GM19035 (cell line): ENCODE data around the gene OR6Q1.
"Not testable (repeated sequence)": the region's sequence is repeated elsewhere in the genome, so short reads cannot be mapped to it uniquely, and the experiment has no call there.

Experiments
- ATAC-seq: cut with Tn5 transposase; IDR thresholded peaks from one replicate; pipeline ENCODE4 v1.9.1; 2021; ENCODE audit not compliant: unreplicated experiment

Gene OR6Q1

GRCh38 chr11:58030653-58031052 is at the start of gene OR6Q1:
Gene OR6Q1 (plus strand): TSS chr11:58030953. CDS start chr11:58030953, 0 bp downstream.
- ATAC-seq: no peak

- no peak for ATAC-seq
Measured at GRCh38 chr11:57981536-57981935, 49.2 kb upstream of the OR6Q1 start.

GRCh38 chr11:57982776-57983175 is 48.0 kb upstream of the OR6Q1 start:
- no peak for ATAC-seq

- ATAC-seq: no peak
Measured at GRCh38 chr11:57983191-57983590, 47.6 kb upstream of the OR6Q1 start.

- not testable (repeated sequence) for ATAC-seq
Measured at GRCh38 chr11:57999523-57999922, 31.2 kb upstream of the OR6Q1 start.

GRCh38 chr11:58000021-58000420 is 30.7 kb upstream of the OR6Q1 start:
- ATAC-seq: not testable (repeated sequence)

GRCh38 chr11:58000699-58001098 is 30.1 kb upstream of the OR6Q1 start:
- no peak for ATAC-seq

GRCh38 chr11:58003036-58003435 is 27.7 kb upstream of the OR6Q1 start:
- ATAC-seq: no peak

- ATAC-seq: no peak
Measured at GRCh38 chr11:58003591-58003990, 27.2 kb upstream of the OR6Q1 start.

GRCh38 chr11:58004664-58005063 is 26.1 kb upstream of the OR6Q1 start:
- no peak for ATAC-seq

GRCh38 chr11:58006940-58007339 is 23.8 kb upstream of the OR6Q1 start:
- no peak for ATAC-seq

GRCh38 chr11:58011771-58012170 is 19.0 kb upstream of the OR6Q1 start:
- no peak for ATAC-seq

- no peak for ATAC-seq
Measured at GRCh38 chr11:58023435-58023931, 7.3 kb upstream of the OR6Q1 start, which contains the start of gene OR9Q1. Gene OR9Q1 (plus strand): TSS chr11:58023881. CDS start chr11:58179445, 155,564 bp downstream.

GRCh38 chr11:58024601-58025091 is 6.1 kb upstream of the OR6Q1 start:
- ATAC-seq: no peak

- no peak for ATAC-seq
Measured at GRCh38 chr11:58027341-58027740, 3.4 kb upstream of the OR6Q1 start.

- ATAC-seq: no peak
Measured at GRCh38 chr11:58028687-58029411, 1.9 kb upstream of the OR6Q1 start.

GRCh38 chr11:58034471-58034870 is 3.7 kb downstream of the OR6Q1 start:
- ATAC-seq: no peak

- no peak for ATAC-seq
Measured at GRCh38 chr11:58039589-58039988, 8.8 kb downstream of the OR6Q1 start.

- ATAC-seq: no peak
Measured at GRCh38 chr11:58043379-58043778, 12.6 kb downstream of the OR6Q1 start.

GRCh38 chr11:58046231-58046630 is 15.5 kb downstream of the OR6Q1 start:
- no peak for ATAC-seq

GRCh38 chr11:58047818-58048217 is 17.1 kb downstream of the OR6Q1 start:
- no peak for ATAC-seq

- no peak for ATAC-seq
Measured at GRCh38 chr11:58055806-58056401, 25.2 kb downstream of the OR6Q1 start.
